ENCODE results near the gene ZNF425.

GRCh38 chr7:149071641-149072437, 54.3 kb downstream of the ZNF425 start:
- TF ChIP-seq CTCF (IDR thresholded peaks at IDR 0.05; ENCODE audit: low read depth, low read length, poor library complexity, severe bottlenecking) (no peak), EZH2phosphoT487 (IDR thresholded peaks at IDR 0.05; ENCODE audit: borderline replicate concordance, low read length) (no peak)
